GM23338 (cell line): ENCODE measurements around the gene STRIP1. TPM values are rescaled to one million over a fixed set of nuclear protein-coding genes. Genes with fewer than 3 reads are reported as not detected.

Experiments
- ATAC-seq: fragments of 200-7000 bp; cut with Tn5 transposase; 3 replicates; pipeline ENCODE4 v1.9.1; 2020
- DNase-seq: peaks from one replicate; pipeline ENCODE4 v3.0.0-alpha.2; 2015; ENCODE audit warnings: low spot score
- H2AFZ ChIP-seq: fragments of 200-600 bp; sonication (generic); 2 replicates; pipeline ENCODE4 v1.8.0; 2016; ENCODE audit warnings: antibody characterized with exemption, mild to moderate bottlenecking, moderate library complexity
- H3F3A ChIP-seq: fragments of 200-600 bp; sonication (generic); replicated peaks from 2 replicates; pipeline ENCODE4 v1.8.0; 2017; ENCODE audit warnings: antibody characterized with exemption, mixed run types, low read depth
- H3K27ac ChIP-seq: fragments of 200-600 bp; sonication (generic); 2 replicates; pipeline ENCODE4 v1.6.1; 2016; ENCODE audit warnings: low read depth
- H3K27me3 ChIP-seq: fragments of 200-600 bp; sonication (generic); 2 replicates; pipeline ENCODE4 v1.8.0; 2016; ENCODE audit warnings: mild to moderate bottlenecking, mixed run types, moderate library complexity; ENCODE audit not compliant: insufficient read depth
- H3K36me3 ChIP-seq: fragments of 200-600 bp; sonication (generic); 2 replicates; pipeline ENCODE4 v1.8.0; 2016; ENCODE audit warnings: mild to moderate bottlenecking; ENCODE audit not compliant: insufficient read depth
- H3K4me1 ChIP-seq: fragments of 200-600 bp; sonication (generic); 2 replicates; pipeline ENCODE4 v1.8.0; 2016; ENCODE audit warnings: mild to moderate bottlenecking, moderate library complexity; ENCODE audit not compliant: insufficient read depth
- H3K4me2 ChIP-seq: fragments of 200-600 bp; sonication (generic); 2 replicates; pipeline ENCODE4 v1.7.1; 2017; ENCODE audit warnings: mixed run types
- H3K4me3 ChIP-seq: fragments of 200-600 bp; sonication (generic); 2 replicates; pipeline ENCODE4 v1.6.1; 2016; ENCODE audit warnings: mixed run types
- H3K79me2 ChIP-seq: fragments of 200-600 bp; sonication (generic); replicated peaks from 2 replicates; pipeline ENCODE4 v1.8.0; 2017; ENCODE audit warnings: mild to moderate bottlenecking; ENCODE audit not compliant: insufficient read depth
- H3K9me2 ChIP-seq: fragments of 200-600 bp; sonication (generic); 2 replicates; pipeline ENCODE4 v1.8.0; 2017; ENCODE audit not compliant: insufficient read depth
- H4K20me1 ChIP-seq: fragments of 200-600 bp; sonication (generic); replicated peaks from 2 replicates; pipeline ENCODE4 v1.8.0; 2017; ENCODE audit warnings: mild to moderate bottlenecking; ENCODE audit not compliant: insufficient read depth
- H3K27ac Mint-ChIP-seq: 2 replicates; pipeline ENCODE4 v1.8.0; 2020; ENCODE audit warnings: inconsistent platforms, mild to moderate bottlenecking, moderate library complexity, mixed read lengths
- H3K27me3 Mint-ChIP-seq: 3 replicates; pipeline ENCODE4 v1.8.0; 2022; ENCODE audit warnings: low read depth, mild to moderate bottlenecking, moderate library complexity, mixed read lengths, inconsistent platforms; ENCODE audit not compliant: insufficient read depth, poor library complexity
- H3K36me3 Mint-ChIP-seq: 3 replicates; pipeline ENCODE4 v1.8.0; 2021; ENCODE audit warnings: low read depth, mild to moderate bottlenecking, inconsistent platforms, moderate library complexity, mixed read lengths
- H3K4me1 Mint-ChIP-seq: 3 replicates; pipeline ENCODE4 v1.8.0; 2020; ENCODE audit warnings: mild to moderate bottlenecking, inconsistent platforms, mixed read lengths
- H3K4me3 Mint-ChIP-seq: 3 replicates; pipeline ENCODE4 v1.8.0; 2021; ENCODE audit warnings: moderate library complexity, mild to moderate bottlenecking, inconsistent platforms, mixed read lengths
- H3K9me3 Mint-ChIP-seq: 3 replicates; pipeline ENCODE4 v1.8.0; 2020; ENCODE audit warnings: moderate library complexity, mild to moderate bottlenecking, inconsistent platforms, mixed read lengths
- CREB1 ChIP-seq: fragments of 250-450 bp; sonication (Bioruptor Pico); IDR thresholded peaks from 2 replicates; pipeline ENCODE4 v1.5.0; 2020; ENCODE audit warnings: low read depth, mild to moderate bottlenecking, moderate library complexity
- EZH2 ChIP-seq: fragments of 200-600 bp; sonication (generic); IDR thresholded peaks from one replicate; pipeline ENCODE4 v1.8.0; 2017; ENCODE audit warnings: antibody characterized with exemption, mild to moderate bottlenecking, low read depth; ENCODE audit not compliant: unreplicated experiment
- EZH2phosphoT487 ChIP-seq: fragments of 200-600 bp; sonication (generic); IDR thresholded peaks from one replicate; pipeline ENCODE4 v1.8.1; 2018; ENCODE audit warnings: antibody characterized with exemption; ENCODE audit not compliant: unreplicated experiment
- JUNB ChIP-seq: IDR thresholded peaks from one replicate; pipeline ENCODE4 v1.6.1; 2016; ENCODE audit warnings: antibody characterized with exemption; ENCODE audit not compliant: unreplicated experiment
- NANOG ChIP-seq: IDR thresholded peaks from 2 replicates; pipeline ENCODE4 v1.6.1; 2016; ENCODE audit warnings: antibody characterized with exemption, borderline replicate concordance
- POLR2AphosphoS5 ChIP-seq: IDR thresholded peaks from 2 replicates; pipeline ENCODE4 v1.6.1; 2016; ENCODE audit warnings: antibody characterized with exemption, low read depth
- STAT1 ChIP-seq: IDR thresholded peaks from one replicate; pipeline ENCODE4 v1.6.1; 2016; ENCODE audit warnings: antibody characterized with exemption; ENCODE audit not compliant: unreplicated experiment
- ZNF114 ChIP-seq: fragments of 250-450 bp; sonication (Bioruptor Pico); IDR thresholded peaks from 2 replicates; pipeline ENCODE4 v1.5.0; 2020; ENCODE audit warnings: mild to moderate bottlenecking, moderate library complexity
- ZNF331 ChIP-seq: fragments of 250-450 bp; sonication (Bioruptor Pico); IDR thresholded peaks from 2 replicates; pipeline ENCODE4 v1.5.0; 2020; ENCODE audit warnings: low read depth, mild to moderate bottlenecking, moderate library complexity
- polyA plus RNA-seq: library from polyadenylated mRNA; unstranded; fragments of >200 nt; fragmentation: Nextera tagmentation; extraction: Ambion mirVana; gene quantifications from 2 replicates; pipeline ENCODE4 v1.2.1, GENCODE V29; 2016
- total RNA-seq: library from RNA; depleted of rRNA; stranded (reverse); fragments of >200 nt; shearing (Covaris generic); gene quantifications from 2 replicates; pipeline ENCODE4 v1.2.3, GENCODE V29; 2014
- TF ChIP-seq, protein P1 (sequence below), 2 experiments: fragments of 200-600 bp in 1 of 2; sonication (generic) in 1 of 2; conservative IDR thresholded peaks; 2 replicates each; pipeline versions ENCODE4 v1.5.1 to v1.6.1; 2016 to 2017; ENCODE audit warnings: antibody characterized with exemption in 2 of 2, low read depth in 2 of 2, mild to moderate bottlenecking in 2 of 2, moderate library complexity in 1 of 2
- TF ChIP-seq, protein P2 (sequence below): IDR thresholded peaks from 2 replicates; pipeline ENCODE4 v1.6.1; 2016; ENCODE audit warnings: antibody characterized with exemption
- TF ChIP-seq, protein P3 (sequence below): fragments of 250-450 bp; sonication (Bioruptor Pico); IDR thresholded peaks from 2 replicates; pipeline ENCODE4 v1.5.0; 2020; ENCODE audit warnings: mild to moderate bottlenecking, moderate library complexity
- TF ChIP-seq, protein P4 (sequence below): IDR thresholded peaks from one replicate; pipeline ENCODE4 v1.6.1; 2018; ENCODE audit warnings: antibody characterized with exemption; ENCODE audit not compliant: unreplicated experiment

The STRIP1 gene
- total and polyA plus RNA-seq, 2 experiments from 2014 or later: 17.2 to 50.6 TPM

DNA sequence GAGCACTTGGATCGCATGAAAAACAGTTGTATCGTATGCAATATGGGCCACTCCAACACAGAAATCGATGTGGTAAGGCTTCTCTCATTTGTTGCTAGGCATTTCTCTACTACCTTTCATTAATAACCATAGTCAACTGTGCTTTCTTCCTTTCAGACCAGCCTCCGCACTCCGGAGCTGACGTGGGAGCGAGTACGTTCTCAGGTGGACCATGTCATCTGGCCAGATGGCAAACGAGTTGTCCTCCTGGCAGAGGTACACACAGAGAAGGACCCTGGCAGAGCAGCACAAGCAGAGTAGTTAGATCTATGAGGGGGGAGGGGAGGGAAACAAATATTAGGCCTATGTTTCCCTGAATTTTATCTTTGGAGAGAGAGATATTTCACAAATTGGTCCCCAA, 16.0 kb upstream of the STRIP1 start:
- Mint-ChIP-seq H3K4me1 (no peaks in the 10 kb centered on the region), H3K4me3 (no peak overlapping the region), H3K9me3 (no peaks in the 10 kb centered on the region), H3K36me3 (peaks cover 94% of the 10 kb centered on the region), H3K27me3 (no peaks in the 10 kb centered on the region), H3K27ac (no peak overlapping the region)
- TF ChIP-seq STAT1: no peak
- TF ChIP-seq NANOG: no peak
- no peak for TF ChIP-seq ZNF331 (CRISPR knock-in tag)
- no peak for TF ChIP-seq ZNF114 (CRISPR knock-in tag)
- no peak for TF ChIP-seq EZH2
- no peak for TF ChIP-seq EZH2phosphoT487
- TF ChIP-seq, protein P1, sequence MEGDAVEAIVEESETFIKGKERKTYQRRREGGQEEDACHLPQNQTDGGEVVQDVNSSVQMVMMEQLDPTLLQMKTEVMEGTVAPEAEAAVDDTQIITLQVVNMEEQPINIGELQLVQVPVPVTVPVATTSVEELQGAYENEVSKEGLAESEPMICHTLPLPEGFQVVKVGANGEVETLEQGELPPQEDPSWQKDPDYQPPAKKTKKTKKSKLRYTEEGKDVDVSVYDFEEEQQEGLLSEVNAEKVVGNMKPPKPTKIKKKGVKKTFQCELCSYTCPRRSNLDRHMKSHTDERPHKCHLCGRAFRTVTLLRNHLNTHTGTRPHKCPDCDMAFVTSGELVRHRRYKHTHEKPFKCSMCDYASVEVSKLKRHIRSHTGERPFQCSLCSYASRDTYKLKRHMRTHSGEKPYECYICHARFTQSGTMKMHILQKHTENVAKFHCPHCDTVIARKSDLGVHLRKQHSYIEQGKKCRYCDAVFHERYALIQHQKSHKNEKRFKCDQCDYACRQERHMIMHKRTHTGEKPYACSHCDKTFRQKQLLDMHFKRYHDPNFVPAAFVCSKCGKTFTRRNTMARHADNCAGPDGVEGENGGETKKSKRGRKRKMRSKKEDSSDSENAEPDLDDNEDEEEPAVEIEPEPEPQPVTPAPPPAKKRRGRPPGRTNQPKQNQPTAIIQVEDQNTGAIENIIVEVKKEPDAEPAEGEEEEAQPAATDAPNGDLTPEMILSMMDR (conservative IDR thresholded peaks at IDR 0.05; ENCODE audit: low read depth in 2 of 2): no peak
- TF ChIP-seq, protein P2, sequence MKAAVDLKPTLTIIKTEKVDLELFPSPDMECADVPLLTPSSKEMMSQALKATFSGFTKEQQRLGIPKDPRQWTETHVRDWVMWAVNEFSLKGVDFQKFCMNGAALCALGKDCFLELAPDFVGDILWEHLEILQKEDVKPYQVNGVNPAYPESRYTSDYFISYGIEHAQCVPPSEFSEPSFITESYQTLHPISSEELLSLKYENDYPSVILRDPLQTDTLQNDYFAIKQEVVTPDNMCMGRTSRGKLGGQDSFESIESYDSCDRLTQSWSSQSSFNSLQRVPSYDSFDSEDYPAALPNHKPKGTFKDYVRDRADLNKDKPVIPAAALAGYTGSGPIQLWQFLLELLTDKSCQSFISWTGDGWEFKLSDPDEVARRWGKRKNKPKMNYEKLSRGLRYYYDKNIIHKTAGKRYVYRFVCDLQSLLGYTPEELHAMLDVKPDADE: no peak
- no peak for TF ChIP-seq POLR2AphosphoS5
- no peak for TF ChIP-seq JUNB
- TF ChIP-seq, protein P3, sequence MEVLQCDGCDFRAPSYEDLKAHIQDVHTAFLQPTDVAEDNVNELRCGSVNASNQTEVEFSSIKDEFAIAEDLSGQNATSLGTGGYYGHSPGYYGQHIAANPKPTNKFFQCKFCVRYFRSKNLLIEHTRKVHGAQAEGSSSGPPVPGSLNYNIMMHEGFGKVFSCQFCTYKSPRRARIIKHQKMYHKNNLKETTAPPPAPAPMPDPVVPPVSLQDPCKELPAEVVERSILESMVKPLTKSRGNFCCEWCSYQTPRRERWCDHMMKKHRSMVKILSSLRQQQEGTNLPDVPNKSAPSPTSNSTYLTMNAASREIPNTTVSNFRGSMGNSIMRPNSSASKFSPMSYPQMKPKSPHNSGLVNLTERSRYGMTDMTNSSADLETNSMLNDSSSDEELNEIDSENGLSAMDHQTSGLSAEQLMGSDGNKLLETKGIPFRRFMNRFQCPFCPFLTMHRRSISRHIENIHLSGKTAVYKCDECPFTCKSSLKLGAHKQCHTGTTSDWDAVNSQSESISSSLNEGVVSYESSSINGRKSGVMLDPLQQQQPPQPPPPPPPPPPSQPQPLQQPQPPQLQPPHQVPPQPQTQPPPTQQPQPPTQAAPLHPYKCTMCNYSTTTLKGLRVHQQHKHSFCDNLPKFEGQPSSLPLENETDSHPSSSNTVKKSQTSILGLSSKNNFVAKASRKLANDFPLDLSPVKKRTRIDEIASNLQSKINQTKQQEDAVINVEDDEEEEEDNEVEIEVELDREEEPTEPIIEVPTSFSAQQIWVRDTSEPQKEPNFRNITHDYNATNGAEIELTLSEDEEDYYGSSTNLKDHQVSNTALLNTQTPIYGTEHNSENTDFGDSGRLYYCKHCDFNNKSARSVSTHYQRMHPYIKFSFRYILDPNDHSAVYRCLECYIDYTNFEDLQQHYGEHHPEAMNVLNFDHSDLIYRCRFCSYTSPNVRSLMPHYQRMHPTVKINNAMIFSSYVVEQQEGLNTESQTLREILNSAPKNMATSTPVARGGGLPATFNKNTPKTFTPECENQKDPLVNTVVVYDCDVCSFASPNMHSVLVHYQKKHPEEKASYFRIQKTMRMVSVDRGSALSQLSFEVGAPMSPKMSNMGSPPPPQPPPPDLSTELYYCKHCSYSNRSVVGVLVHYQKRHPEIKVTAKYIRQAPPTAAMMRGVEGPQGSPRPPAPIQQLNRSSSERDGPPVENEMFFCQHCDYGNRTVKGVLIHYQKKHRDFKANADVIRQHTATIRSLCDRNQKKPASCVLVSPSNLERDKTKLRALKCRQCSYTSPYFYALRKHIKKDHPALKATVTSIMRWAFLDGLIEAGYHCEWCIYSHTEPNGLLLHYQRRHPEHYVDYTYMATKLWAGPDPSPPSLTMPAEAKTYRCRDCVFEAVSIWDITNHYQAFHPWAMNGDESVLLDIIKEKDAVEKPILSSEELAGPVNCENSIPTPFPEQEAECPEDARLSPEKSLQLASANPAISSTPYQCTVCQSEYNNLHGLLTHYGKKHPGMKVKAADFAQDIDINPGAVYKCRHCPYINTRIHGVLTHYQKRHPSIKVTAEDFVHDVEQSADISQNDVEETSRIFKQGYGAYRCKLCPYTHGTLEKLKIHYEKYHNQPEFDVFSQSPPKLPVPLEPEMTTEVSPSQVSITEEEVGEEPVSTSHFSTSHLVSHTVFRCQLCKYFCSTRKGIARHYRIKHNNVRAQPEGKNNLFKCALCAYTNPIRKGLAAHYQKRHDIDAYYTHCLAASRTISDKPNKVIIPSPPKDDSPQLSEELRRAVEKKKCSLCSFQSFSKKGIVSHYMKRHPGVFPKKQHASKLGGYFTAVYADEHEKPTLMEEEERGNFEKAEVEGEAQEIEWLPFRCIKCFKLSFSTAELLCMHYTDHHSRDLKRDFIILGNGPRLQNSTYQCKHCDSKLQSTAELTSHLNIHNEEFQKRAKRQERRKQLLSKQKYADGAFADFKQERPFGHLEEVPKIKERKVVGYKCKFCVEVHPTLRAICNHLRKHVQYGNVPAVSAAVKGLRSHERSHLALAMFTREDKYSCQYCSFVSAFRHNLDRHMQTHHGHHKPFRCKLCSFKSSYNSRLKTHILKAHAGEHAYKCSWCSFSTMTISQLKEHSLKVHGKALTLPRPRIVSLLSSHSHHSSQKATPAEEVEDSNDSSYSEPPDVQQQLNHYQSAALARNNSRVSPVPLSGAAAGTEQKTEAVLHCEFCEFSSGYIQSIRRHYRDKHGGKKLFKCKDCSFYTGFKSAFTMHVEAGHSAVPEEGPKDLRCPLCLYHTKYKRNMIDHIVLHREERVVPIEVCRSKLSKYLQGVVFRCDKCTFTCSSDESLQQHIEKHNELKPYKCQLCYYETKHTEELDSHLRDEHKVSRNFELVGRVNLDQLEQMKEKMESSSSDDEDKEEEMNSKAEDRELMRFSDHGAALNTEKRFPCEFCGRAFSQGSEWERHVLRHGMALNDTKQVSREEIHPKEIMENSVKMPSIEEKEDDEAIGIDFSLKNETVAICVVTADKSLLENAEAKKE (CRISPR knock-in tag): no peak
- no peak for TF ChIP-seq CREB1
- TF ChIP-seq, protein P4, sequence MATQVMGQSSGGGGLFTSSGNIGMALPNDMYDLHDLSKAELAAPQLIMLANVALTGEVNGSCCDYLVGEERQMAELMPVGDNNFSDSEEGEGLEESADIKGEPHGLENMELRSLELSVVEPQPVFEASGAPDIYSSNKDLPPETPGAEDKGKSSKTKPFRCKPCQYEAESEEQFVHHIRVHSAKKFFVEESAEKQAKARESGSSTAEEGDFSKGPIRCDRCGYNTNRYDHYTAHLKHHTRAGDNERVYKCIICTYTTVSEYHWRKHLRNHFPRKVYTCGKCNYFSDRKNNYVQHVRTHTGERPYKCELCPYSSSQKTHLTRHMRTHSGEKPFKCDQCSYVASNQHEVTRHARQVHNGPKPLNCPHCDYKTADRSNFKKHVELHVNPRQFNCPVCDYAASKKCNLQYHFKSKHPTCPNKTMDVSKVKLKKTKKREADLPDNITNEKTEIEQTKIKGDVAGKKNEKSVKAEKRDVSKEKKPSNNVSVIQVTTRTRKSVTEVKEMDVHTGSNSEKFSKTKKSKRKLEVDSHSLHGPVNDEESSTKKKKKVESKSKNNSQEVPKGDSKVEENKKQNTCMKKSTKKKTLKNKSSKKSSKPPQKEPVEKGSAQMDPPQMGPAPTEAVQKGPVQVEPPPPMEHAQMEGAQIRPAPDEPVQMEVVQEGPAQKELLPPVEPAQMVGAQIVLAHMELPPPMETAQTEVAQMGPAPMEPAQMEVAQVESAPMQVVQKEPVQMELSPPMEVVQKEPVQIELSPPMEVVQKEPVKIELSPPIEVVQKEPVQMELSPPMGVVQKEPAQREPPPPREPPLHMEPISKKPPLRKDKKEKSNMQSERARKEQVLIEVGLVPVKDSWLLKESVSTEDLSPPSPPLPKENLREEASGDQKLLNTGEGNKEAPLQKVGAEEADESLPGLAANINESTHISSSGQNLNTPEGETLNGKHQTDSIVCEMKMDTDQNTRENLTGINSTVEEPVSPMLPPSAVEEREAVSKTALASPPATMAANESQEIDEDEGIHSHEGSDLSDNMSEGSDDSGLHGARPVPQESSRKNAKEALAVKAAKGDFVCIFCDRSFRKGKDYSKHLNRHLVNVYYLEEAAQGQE: no peak
- Histone ChIP-seq H3K4me1 (no peaks in the 10 kb centered on the region), H3K79me2 (no peaks in the 10 kb centered on the region), H4K20me1 (no peaks in the 10 kb centered on the region), H2AFZ (no peak overlapping the region), H3K4me2 (no peak overlapping the region), H3K4me3 (no peak overlapping the region), H3K36me3 (peaks cover 82% of the 10 kb centered on the region), H3K9me2 (no peaks in the 10 kb centered on the region), H3K27me3 (no peaks in the 10 kb centered on the region), H3F3A (no peaks in the 10 kb centered on the region), H3K27ac (no peak overlapping the region)
- ATAC-seq (no peak), DNase-seq (no peak)
